22Rv1 (cell line): Measurements from ENCODE around the gene GIMD1.

Experiments used
- CTCF ChIP-seq: fragments of 450-650 bp; IDR thresholded peaks from 2 replicates; pipeline ENCODE4 v1.5.1; 2017; ENCODE audit warnings: mild to moderate bottlenecking
- ZFX ChIP-seq: fragments of 450-650 bp; IDR thresholded peaks from 2 replicates; pipeline ENCODE4 v1.6.1; 2017; ENCODE audit warnings: antibody characterized with exemption, borderline replicate concordance

- no peak for TF ChIP-seq CTCF
- no peak for TF ChIP-seq ZFX
These were observed 2.6 kb upstream of the GIMD1 start for GRCh38 chr4:106371161-106371560.
